ENCODE data around the gene SAT2.

The SAT2 gene

GRCh38 chr17:7640783-7641182 lies 13.2 kb upstream of the SAT2 start:
- TF ChIP-seq TAF1 (IDR thresholded peaks at IDR 0.05; ENCODE audit: borderline replicate concordance, insufficient read depth, low read length) (no peak), FOXP2 (optimal IDR thresholded peaks at IDR 0.05; ENCODE audit: borderline replicate concordance, extremely low read depth, extremely low read length, insufficient read depth) (no peak), REST (IDR thresholded peaks at IDR 0.05; ENCODE audit: insufficient read depth in 1 of 2, low read depth in 2 of 2, low read length in 2 of 2) (no peak), POLR2AphosphoS5 (IDR thresholded peaks at IDR 0.05; ENCODE audit: low read depth, low read length) (no peak), SIN3A (IDR thresholded peaks at IDR 0.05; ENCODE audit: borderline replicate concordance, insufficient read depth, low read length) (no peak)

- no peak for TF ChIP-seq REST (IDR thresholded peaks at IDR 0.05; ENCODE audit: insufficient read depth in 1 of 2, low read depth in 2 of 2, low read length in 2 of 2)
- no peak for TF ChIP-seq TAF1 (IDR thresholded peaks at IDR 0.05; ENCODE audit: borderline replicate concordance, insufficient read depth, low read length)
- TF ChIP-seq FOXP2 (optimal IDR thresholded peaks at IDR 0.05; ENCODE audit: borderline replicate concordance, extremely low read depth, extremely low read length, insufficient read depth): no peak
- no peak for TF ChIP-seq SIN3A (IDR thresholded peaks at IDR 0.05; ENCODE audit: borderline replicate concordance, insufficient read depth, low read length)
- TF ChIP-seq POLR2AphosphoS5 (IDR thresholded peaks at IDR 0.05; ENCODE audit: low read depth, low read length): no peak
These were observed 8.5 kb upstream of the SAT2 start for GRCh38 chr17:7636163-7636562.

GRCh38 chr17:7634384-7634783 lies 6.8 kb upstream of the SAT2 start:
- TF ChIP-seq REST (IDR thresholded peaks at IDR 0.05; ENCODE audit: insufficient read depth in 1 of 2, low read depth in 2 of 2, low read length in 2 of 2) (no peak), TAF1 (IDR thresholded peaks at IDR 0.05; ENCODE audit: borderline replicate concordance, insufficient read depth, low read length) (no peak), FOXP2 (optimal IDR thresholded peaks at IDR 0.05; ENCODE audit: borderline replicate concordance, extremely low read depth, extremely low read length, insufficient read depth) (no peak), SIN3A (IDR thresholded peaks at IDR 0.05; ENCODE audit: borderline replicate concordance, insufficient read depth, low read length) (no peak), POLR2AphosphoS5 (IDR thresholded peaks at IDR 0.05; ENCODE audit: low read depth, low read length) (no peak)

- TF ChIP-seq POLR2AphosphoS5 (IDR thresholded peaks at IDR 0.05; ENCODE audit: low read depth, low read length) (no peak), SIN3A (IDR thresholded peaks at IDR 0.05; ENCODE audit: borderline replicate concordance, insufficient read depth, low read length) (no peak), TAF1 (IDR thresholded peaks at IDR 0.05; ENCODE audit: borderline replicate concordance, insufficient read depth, low read length) (no peak), FOXP2 (optimal IDR thresholded peaks at IDR 0.05; ENCODE audit: borderline replicate concordance, extremely low read depth, extremely low read length, insufficient read depth) (no peak), REST (IDR thresholded peaks at IDR 0.05; ENCODE audit: insufficient read depth in 1 of 2, low read depth in 2 of 2, low read length in 2 of 2) (no peak)
These were observed 5.5 kb upstream of the SAT2 start for GRCh38 chr17:7633093-7633492.

- TF ChIP-seq POLR2AphosphoS5 (IDR thresholded peaks at IDR 0.05; ENCODE audit: low read depth, low read length): no peak
- no peak for TF ChIP-seq TAF1 (IDR thresholded peaks at IDR 0.05; ENCODE audit: borderline replicate concordance, insufficient read depth, low read length)
- TF ChIP-seq REST (IDR thresholded peaks at IDR 0.05; ENCODE audit: insufficient read depth in 1 of 2, low read depth in 2 of 2, low read length in 2 of 2): no peak
- TF ChIP-seq SIN3A (IDR thresholded peaks at IDR 0.05; ENCODE audit: borderline replicate concordance, insufficient read depth, low read length): no peak
- TF ChIP-seq FOXP2 (optimal IDR thresholded peaks at IDR 0.05; ENCODE audit: borderline replicate concordance, extremely low read depth, extremely low read length, insufficient read depth): no peak
These were observed 4.9 kb upstream of the SAT2 start for GRCh38 chr17:7632492-7632894.
